WI38 (cell line): ENCODE data around the gene PRPF18.
"Not testable (repeated sequence)": the region's sequence is repeated elsewhere in the genome, so short reads cannot be mapped to it uniquely, and the experiment has no call there.

Experiments
- H3K4me3 ChIP-seq: 2 replicates; pipeline ENCODE4 v1.5.1; 2011; ENCODE audit warnings: low read depth, mild to moderate bottlenecking, control low read depth, low read length
- CTCF ChIP-seq: IDR thresholded peaks from 2 replicates; pipeline ENCODE4 v1.5.1; 2012; ENCODE audit warnings: low read depth, mild to moderate bottlenecking, control low read depth, low read length

The PRPF18 gene

GRCh38 chr10:13586676-13587355 is at the start of gene PRPF18:
Gene PRPF18 (plus strand): TSS chr10:13586965. CDS start chr10:13587087, 122 bp downstream.
- peak; percentile 98 for TF ChIP-seq CTCF
- H3K4me3 ChIP-seq: peak within 1 kb of the TSS; percentile 95

- not testable (repeated sequence) for H3K4me3 ChIP-seq
These were observed 48.8 kb upstream of the PRPF18 start for GRCh38 chr10:13537985-13538384.

GRCh38 chr10:13542533-13542932 is 44.2 kb upstream of the PRPF18 start:
- H3K4me3 ChIP-seq: no peak overlapping the region
- no peak for TF ChIP-seq CTCF

GRCh38 chr10:13550802-13551201 is 36.0 kb upstream of the PRPF18 start:
- no peak for TF ChIP-seq CTCF
- no peak overlapping the region for H3K4me3 ChIP-seq

- no peak for TF ChIP-seq CTCF
- H3K4me3 ChIP-seq: no peak overlapping the region
These were observed 30.8 kb upstream of the PRPF18 start for GRCh38 chr10:13555884-13556510.

GRCh38 chr10:13559124-13559700 is 27.6 kb upstream of the PRPF18 start:
- TF ChIP-seq CTCF: no peak
- H3K4me3 ChIP-seq: no peak overlapping the region

- TF ChIP-seq CTCF: no peak
These were observed 26.2 kb upstream of the PRPF18 start for GRCh38 chr10:13560597-13560996.

More at GRCh38 chr10:13560597-13560996, 26.2 kb upstream of the PRPF18 start:
- no peak overlapping the region for H3K4me3 ChIP-seq
